Omental fat pad (tissue), 4 donors: ENCODE data around the gene PON3. TPM values are rescaled to one million over a fixed set of nuclear protein-coding genes. Genes with fewer than 3 reads are reported as not detected.
A peak's percentile ranks its signal among the peaks of the same experiment; 100 is the strongest.

Experiments
- ATAC-seq: fragments of 150-250 bp; one replicate; pipeline ENCODE4 v1.9.1; 2016; ENCODE audit warnings: mild to moderate bottlenecking, moderate library complexity; ENCODE audit not compliant: low FRiP score
- DNase-seq: peaks from one replicate; pipeline ENCODE4 v3.0.0-alpha.2; 2019; ENCODE audit warnings: low spot score
- CTCF ChIP-seq, 3 donors: fragments of 450-650 bp; IDR thresholded peaks; one replicate each; pipeline ENCODE4 v1.5.1; 2016 to 2017; ENCODE audit warnings: antibody characterized with exemption in 3 of 3, mild to moderate bottlenecking in 3 of 3, moderate library complexity in 2 of 3
- total RNA-seq, 4 donors: library from RNA; depleted of rRNA; stranded (reverse); fragments of >200 nt; gene quantifications; one replicate each; pipeline ENCODE4 v1.1.0, GENCODE V29; 2016

The PON3 gene
- total RNA-seq, 4 donors from 2014 or later: 1.3 to 4.3 (median 3.1) TPM

- DNase-seq (no peak), ATAC-seq (no peak)
- TF ChIP-seq CTCF (IDR thresholded peaks at IDR 0.05): no peak
These were observed 53.4 kb downstream of the PON3 start for GRCh38 chr7:95342642-95343307.

- DNase-seq: no peak
- TF ChIP-seq CTCF (IDR thresholded peaks at IDR 0.05): no peak
- ATAC-seq: no peak
These were observed 54.1 kb downstream of the PON3 start for GRCh38 chr7:95342029-95342428.

GRCh38 chr7:95340491-95340890 is 55.7 kb downstream of the PON3 start:
- ATAC-seq (no peak), DNase-seq (no peak)
- TF ChIP-seq CTCF (IDR thresholded peaks at IDR 0.05): no peak

GRCh38 chr7:95338832-95339231 is 57.3 kb downstream of the PON3 start:
- ATAC-seq (no peak), DNase-seq (no peak)
- TF ChIP-seq CTCF (IDR thresholded peaks at IDR 0.05): no peak

- DNase-seq (no peak), ATAC-seq (peak; percentile 41)
- TF ChIP-seq CTCF (IDR thresholded peaks at IDR 0.05): no peak
These were observed 61.1 kb downstream of the PON3 start for GRCh38 chr7:95335093-95335492.

- no peak for TF ChIP-seq CTCF (IDR thresholded peaks at IDR 0.05)
- DNase-seq (no peak), ATAC-seq (no peak)
These were observed 61.7 kb downstream of the PON3 start for GRCh38 chr7:95334447-95334846.

GRCh38 chr7:95330961-95331337 is 65.2 kb downstream of the PON3 start:
- no peak for TF ChIP-seq CTCF (IDR thresholded peaks at IDR 0.05)
- no peak for DNase-seq
- no peak for ATAC-seq
